IMR-90 (cell line): ENCODE results near the gene CIAO2B. TPM values are rescaled to one million over a fixed set of nuclear protein-coding genes. Genes with fewer than 3 reads are reported as not detected.

Experiments
- ATAC-seq: fragments of 200-7000 bp; cut with Tn5 transposase; 2 replicates; pipeline ENCODE4 v1.9.1; 2020; ENCODE audit warnings: low read depth, mild to moderate bottlenecking, moderate library complexity
- BruUV-seq: library from RNA; stranded (reverse); fragments of 400-500 nt; replicated peaks from 2 replicates; lab custom pipeline; 2021; lab: Mats Ljungman, UMichigan
- CTCF ChIA-PET: fragments of 300-600 bp; formaldehyde crosslinking; extraction: SDS; loops from one replicate; lab custom pipeline; 2021; ENCODE audit warnings: antibody characterized with exemption; lab: Yijun Ruan, JAX
- POLR2A ChIA-PET: fragments of 300-600 bp; sonication (Branson Sonifier 250); formaldehyde crosslinking; loops from one replicate; lab custom pipeline; 2022; ENCODE audit warnings: antibody characterized with exemption; ENCODE audit not compliant: unreplicated experiment; lab: Charles Lee
- DNase-seq: peaks from one replicate; pipeline ENCODE4 v3.0.0; 2013
- H2AFZ ChIP-seq: replicated peaks from 2 replicates; pipeline ENCODE3; 2013; ENCODE audit warnings: low read length, mild to moderate bottlenecking; ENCODE audit not compliant: poor library complexity
- H2AK5ac ChIP-seq: 2 replicates; pipeline ENCODE4 v1.6.1; 2013; ENCODE audit warnings: low read depth, low read length, inconsistent platforms
- H2AK9ac ChIP-seq: replicated peaks from 2 replicates; pipeline ENCODE3; 2013; ENCODE audit warnings: mild to moderate bottlenecking, low read depth, low read length, moderate library complexity; ENCODE audit not compliant: poor library complexity
- H2BK120ac ChIP-seq: 2 replicates; pipeline ENCODE4 v1.6.1; 2013; ENCODE audit warnings: low read depth, low read length, inconsistent platforms
- H2BK15ac ChIP-seq: 3 replicates; pipeline ENCODE4 v1.6.1; 2013; ENCODE audit warnings: low read depth, low read length, inconsistent platforms
- H2BK20ac ChIP-seq: 2 replicates; pipeline ENCODE4 v1.6.1; 2013; ENCODE audit warnings: low read depth, mild to moderate bottlenecking, inconsistent platforms, low read length, moderate library complexity
- H2BK5ac ChIP-seq: 2 replicates; pipeline ENCODE4 v1.6.1; 2013; ENCODE audit warnings: mild to moderate bottlenecking, low read depth, low read length, inconsistent platforms; ENCODE audit not compliant: poor library complexity, severe bottlenecking
- H3K14ac ChIP-seq: replicated peaks from 2 replicates; pipeline ENCODE4 v1.6.1; 2013; ENCODE audit warnings: low read depth, low read length, inconsistent platforms
- H3K18ac ChIP-seq: 2 replicates; pipeline ENCODE4 v1.6.1; 2013; ENCODE audit warnings: low read depth, low read length, control low read depth
- H3K23ac ChIP-seq: 2 replicates; pipeline ENCODE4 v1.6.1; 2013; ENCODE audit warnings: low read depth, low read length, inconsistent platforms
- H3K27ac ChIP-seq: 2 replicates; pipeline ENCODE4 v1.5.1; 2013; ENCODE audit warnings: mild to moderate bottlenecking, control low read depth, low read length; ENCODE audit not compliant: insufficient read depth
- H3K27me3 ChIP-seq: 2 replicates; pipeline ENCODE4 v1.6.1; 2013; ENCODE audit warnings: low read length; ENCODE audit not compliant: control insufficient read depth, insufficient read depth
- H3K36me3 ChIP-seq: 2 replicates; pipeline ENCODE4 v1.6.1; 2013; ENCODE audit warnings: low read length, mixed read lengths; ENCODE audit not compliant: control insufficient read depth, insufficient read depth
- H3K4ac ChIP-seq: 2 replicates; pipeline ENCODE4 v1.6.1; 2013; ENCODE audit warnings: low read depth, low read length, inconsistent platforms
- H3K4me1 ChIP-seq: 2 replicates; pipeline ENCODE4 v1.6.1; 2013; ENCODE audit warnings: low read length, mixed read lengths; ENCODE audit not compliant: control insufficient read depth, insufficient read depth
- H3K4me2 ChIP-seq: 2 replicates; pipeline ENCODE4 v1.6.1; 2013; ENCODE audit warnings: low read depth, mild to moderate bottlenecking, control low read depth, low read length, moderate library complexity
- H3K4me3 ChIP-seq: 2 replicates; pipeline ENCODE4 v1.5.1; 2013; ENCODE audit warnings: low read depth, mild to moderate bottlenecking, control low read depth, low read length, moderate library complexity; ENCODE audit not compliant: insufficient read depth
- H3K56ac ChIP-seq: 2 replicates; pipeline ENCODE4 v1.6.1; 2013; ENCODE audit warnings: low read length, inconsistent platforms; ENCODE audit not compliant: insufficient read depth; ENCODE audit errors: extremely low read depth
- H3K79me1 ChIP-seq, 2 experiments: 2 replicates each; pipeline ENCODE4 v1.6.1; 2013; ENCODE audit warnings: low read length in 2 of 2, inconsistent platforms in 1 of 2, low read depth in 1 of 2
- H3K9ac ChIP-seq: 2 replicates; pipeline ENCODE4 v1.6.1; 2013; ENCODE audit warnings: low read depth, low read length, control low read depth
- H3K9me1 ChIP-seq: 2 replicates; pipeline ENCODE4 v1.6.1; 2013; ENCODE audit warnings: low read length, inconsistent platforms; ENCODE audit not compliant: insufficient read depth
- H3K9me3 ChIP-seq: 2 replicates; pipeline ENCODE4 v1.6.1; 2013; ENCODE audit warnings: low read length; ENCODE audit not compliant: control insufficient read depth, insufficient read depth
- H4K20me1 ChIP-seq: 2 replicates; pipeline ENCODE4 v1.6.1; 2013; ENCODE audit warnings: low read length, inconsistent platforms; ENCODE audit not compliant: insufficient read depth
- H4K5ac ChIP-seq: 2 replicates; pipeline ENCODE4 v1.6.1; 2013; ENCODE audit warnings: mild to moderate bottlenecking, low read depth, low read length, control low read depth
- H4K8ac ChIP-seq, 2 experiments: 2 replicates each; pipeline ENCODE4 v1.6.1; 2013; ENCODE audit warnings: low read depth in 2 of 2, low read length in 2 of 2, control low read depth in 1 of 2, inconsistent platforms in 1 of 2
- H4K91ac ChIP-seq: 2 replicates; pipeline ENCODE4 v1.6.1; 2013; ENCODE audit warnings: low read depth, low read length, inconsistent platforms; ENCODE audit not compliant: insufficient read depth
- BHLHE40 ChIP-seq: fragments of 150-350 bp; IDR thresholded peaks from 2 replicates; pipeline ENCODE4 v1.6.1; 2016; ENCODE audit warnings: mild to moderate bottlenecking, low read depth, low read length
- FOS ChIP-seq: fragments of 150-350 bp; IDR thresholded peaks from 2 replicates; pipeline ENCODE4 v1.6.1; 2016; ENCODE audit warnings: low read depth, low read length
- MAZ ChIP-seq: IDR thresholded peaks from 2 replicates; pipeline ENCODE4 v1.6.1; 2012; ENCODE audit warnings: low read depth, mild to moderate bottlenecking, low read length, improper control_type of control experiment, moderate library complexity, borderline replicate concordance
- RAD21 ChIP-seq: IDR thresholded peaks from 2 replicates; pipeline ENCODE4 v1.6.1; 2012; ENCODE audit warnings: low read length, improper control_type of control experiment
- RCOR1 ChIP-seq: IDR thresholded peaks from 2 replicates; pipeline ENCODE4 v1.6.1; 2012; ENCODE audit warnings: mild to moderate bottlenecking, low read length, improper control_type of control experiment; ENCODE audit not compliant: insufficient replicate concordance
- SMC3 ChIP-seq: fragments of 150-350 bp; IDR thresholded peaks from 2 replicates; pipeline ENCODE4 v1.6.1; 2016; ENCODE audit warnings: low read depth, mild to moderate bottlenecking, antibody characterized with exemption, low read length, moderate library complexity
- dilution Hi-C: fragments of 300-500 bp; cut with HindIII; formaldehyde crosslinking; loops from one replicate; pipeline ENCODE4 v1.14.3; 2018; ENCODE audit warnings: low sequenced_read_pairs; ENCODE audit not compliant: unreplicated experiment
- in situ Hi-C: fragments of 300-500 bp; cut with MboI; formaldehyde crosslinking; loops from 3 replicates; pipeline ENCODE4 v1.14.3; 2019; ENCODE audit warnings: low sequenced_read_pairs, inconsistent platforms, mixed read lengths
- intact Hi-C: fragments of 100-400 bp; cut with micrococcal nuclease; formaldehyde crosslinking; loops from 2 replicates; pipeline ENCODE4 v1.10.0; 2022
- polyA plus RNA-seq, 3 experiments: library from polyadenylated mRNA; depleted of rRNA; stranded (reverse); fragments of >200 nt; gene quantifications; 2 replicates each; pipeline ENCODE4 v1.2.3, GENCODE V29; 2012; ENCODE audit warnings: low replicate concordance in 1 of 3
- total RNA-seq: library from RNA; depleted of rRNA; stranded (reverse); fragments of >200 nt; gene quantifications from 2 replicates; pipeline ENCODE4 v1.2.3, GENCODE V29; 2012
- TF ChIP-seq, protein P1 (sequence below): conservative IDR thresholded peaks from 2 replicates; pipeline ENCODE4 v1.5.1; 2012; ENCODE audit warnings: mild to moderate bottlenecking, low read depth, low read length, improper control_type of control experiment

CIAO2B gene
- total and polyA plus RNA-seq, 2 of the 4 experiments (the other 2 are of a cell fraction) = 148 to 234 TPM

DNA sequence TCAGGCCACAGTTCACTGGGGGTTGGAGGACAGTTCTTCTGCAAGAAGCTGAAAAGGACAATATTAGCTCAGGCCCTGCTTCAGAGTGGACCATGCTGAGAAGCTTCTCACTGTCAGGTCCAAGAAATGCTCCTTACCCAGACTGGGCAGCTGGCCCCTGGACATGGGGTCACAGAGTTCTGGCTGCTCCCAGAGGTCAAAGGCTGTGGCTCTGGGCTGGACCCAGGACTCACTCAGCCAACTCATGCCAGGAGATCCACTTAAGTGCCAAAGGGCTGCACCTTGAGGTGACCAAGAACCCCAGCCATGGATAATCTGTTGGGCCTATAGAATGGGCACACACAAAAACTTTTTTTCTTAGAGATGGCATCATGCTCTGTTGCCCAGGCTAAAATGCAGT is 5.2 kb upstream of the CIAO2B start:
- Histone ChIP-seq H2AK9ac (peak overlapping the region; percentile 48), H3K23ac (no peak overlapping the region), H4K91ac (no peak overlapping the region), H3K4me2 (no peak overlapping the region), H2BK120ac (no peak overlapping the region), H2BK15ac (no peak overlapping the region), H2AFZ (no peak overlapping the region), H3K79me1 (peaks cover 12 to 68% of the 10 kb centered on the region in 2 experiments), H3K18ac (no peak overlapping the region), H2BK20ac (no peak overlapping the region), H4K5ac (no peak overlapping the region), H3K4ac (no peak overlapping the region), H3K27me3 (no peaks in the 10 kb centered on the region), H3K9me1 (peaks cover 15% of the 10 kb centered on the region), H2BK5ac (no peak overlapping the region), H2AK5ac (no peak overlapping the region), H4K20me1 (peaks cover 30% of the 10 kb centered on the region), H3K27ac (no peak overlapping the region), H3K9ac (no peak overlapping the region), H3K9me3 (no peaks in the 10 kb centered on the region), H3K4me1 (peaks cover 4% of the 10 kb centered on the region; the same call in 1 of the 2 replicates), H3K36me3 (peaks cover 64% of the 10 kb centered on the region), H4K8ac (no peak overlapping the region), H3K4me3 (no peak overlapping the region), H3K56ac (no peak overlapping the region), H3K14ac (no peak overlapping the region)
- ChIA-PET CTCF (no interaction called here), POLR2A (no interaction called here)
- no peak for TF ChIP-seq MAZ
- TF ChIP-seq SMC3 = no peak
- TF ChIP-seq, protein P1, sequence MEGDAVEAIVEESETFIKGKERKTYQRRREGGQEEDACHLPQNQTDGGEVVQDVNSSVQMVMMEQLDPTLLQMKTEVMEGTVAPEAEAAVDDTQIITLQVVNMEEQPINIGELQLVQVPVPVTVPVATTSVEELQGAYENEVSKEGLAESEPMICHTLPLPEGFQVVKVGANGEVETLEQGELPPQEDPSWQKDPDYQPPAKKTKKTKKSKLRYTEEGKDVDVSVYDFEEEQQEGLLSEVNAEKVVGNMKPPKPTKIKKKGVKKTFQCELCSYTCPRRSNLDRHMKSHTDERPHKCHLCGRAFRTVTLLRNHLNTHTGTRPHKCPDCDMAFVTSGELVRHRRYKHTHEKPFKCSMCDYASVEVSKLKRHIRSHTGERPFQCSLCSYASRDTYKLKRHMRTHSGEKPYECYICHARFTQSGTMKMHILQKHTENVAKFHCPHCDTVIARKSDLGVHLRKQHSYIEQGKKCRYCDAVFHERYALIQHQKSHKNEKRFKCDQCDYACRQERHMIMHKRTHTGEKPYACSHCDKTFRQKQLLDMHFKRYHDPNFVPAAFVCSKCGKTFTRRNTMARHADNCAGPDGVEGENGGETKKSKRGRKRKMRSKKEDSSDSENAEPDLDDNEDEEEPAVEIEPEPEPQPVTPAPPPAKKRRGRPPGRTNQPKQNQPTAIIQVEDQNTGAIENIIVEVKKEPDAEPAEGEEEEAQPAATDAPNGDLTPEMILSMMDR = no peak
- TF ChIP-seq RAD21 = no peak
- TF ChIP-seq RCOR1 = no peak
- no peak for TF ChIP-seq BHLHE40
- no peak for TF ChIP-seq FOS
- dilution Hi-C loops = no loop called here
- intact Hi-C loops = no loop called here
- ATAC-seq = no peak
- no peak for DNase-seq
- in situ Hi-C loops = no loop called here
- no TSS peak for BruUV-seq
